Colon (tissue), 2 donors: ENCODE measurements around the gene MLN.

ENCODE experiments used
- FAIRE-seq: peaks from 2 replicates; lab custom pipeline; 2012; peaks lifted over from hg19 to GRCh38; lab: Jason Lieb, UNC
- donor health status: control.
- donor health status: control.

MLN gene

GRCh38 chr6:33752646-33753015 is 51.2 kb downstream of the MLN start:
- FAIRE-seq: no peak

GRCh38 chr6:33751771-33752645 is 51.8 kb downstream of the MLN start:
- FAIRE-seq: no peak

- FAIRE-seq: no peak
These were observed 53.4 kb downstream of the MLN start for GRCh38 chr6:33750244-33750991.

- no peak for FAIRE-seq
These were observed 54.4 kb downstream of the MLN start for GRCh38 chr6:33749401-33749800.

GRCh38 chr6:33748841-33749240 is 55.0 kb downstream of the MLN start:
- FAIRE-seq: no peak

GRCh38 chr6:33747823-33748222 is 56.0 kb downstream of the MLN start:
- no peak for FAIRE-seq

GRCh38 chr6:33746651-33747100 is 57.1 kb downstream of the MLN start, which contains the start of gene IP6K3:
Gene IP6K3 (minus strand): TSS chr6:33746905. CDS start chr6:33735476, 11,429 bp downstream.
- no peak for FAIRE-seq

GRCh38 chr6:33746036-33746600 is 57.7 kb downstream of the MLN start:
- FAIRE-seq: no peak

GRCh38 chr6:33745548-33745947 is 58.3 kb downstream of the MLN start:
- no peak for FAIRE-seq

- FAIRE-seq: no peak
These were observed 58.8 kb downstream of the MLN start for GRCh38 chr6:33744895-33745546.
